Psoas muscle (tissue), 8 donors: ENCODE data around the gene SORCS3. TPM values are rescaled to one million over a fixed set of nuclear protein-coding genes. Genes with fewer than 3 reads are reported as not detected.

Experiments used
- ATAC-seq, 4 donors: fragments of 200-7000 bp; cut with Tn5 transposase; one replicate each; pipeline ENCODE4 v1.9.1; 2020; ENCODE audit warnings: moderate library complexity in 3 of 4, mild to moderate bottlenecking in 2 of 4
- DNase-seq, 2 donors: peaks; one replicate each; pipeline ENCODE4 v3.0.0-alpha.2; 2020
- H3K27ac ChIP-seq: fragments of 200-600 bp; one replicate; pipeline ENCODE4 v1.8.0; 2022
- H3K27me3 ChIP-seq, 3 donors: fragments of 200-600 bp in 1 of 3; one replicate each; pipeline versions ENCODE4 v1.6.1 to v1.8.0; 2013 to 2022; ENCODE audit warnings: low read length in 2 of 3, mild to moderate bottlenecking in 2 of 3, moderate library complexity in 1 of 3; ENCODE audit not compliant: insufficient read depth in 3 of 3
- H3K36me3 ChIP-seq, 2 donors: fragments of 200-600 bp in 1 of 2; one replicate each; pipeline versions ENCODE4 v1.6.1 to v1.8.0; 2013 to 2022; ENCODE audit warnings: low read depth in 1 of 2, mild to moderate bottlenecking in 1 of 2, moderate library complexity in 1 of 2; ENCODE audit not compliant: insufficient read depth in 1 of 2
- H3K4me1 ChIP-seq: fragments of 200-600 bp; one replicate; pipeline ENCODE4 v1.8.0; 2022
- H3K4me3 ChIP-seq: fragments of 200-600 bp; one replicate; pipeline ENCODE4 v1.8.0; 2022; ENCODE audit warnings: mild to moderate bottlenecking
- H3K9me3 ChIP-seq: fragments of 200-600 bp; one replicate; pipeline ENCODE4 v1.8.0; 2022
- WGBS, 3 donors: extraction: QIAGEN DNeasy Blood & Tissue Kit; methylation state at CpG; one replicate each; pipeline versions ENCODE4 v1.1.6 to v1.1.7; 2013; 5-methylcytosine and 5-hydroxymethylcytosine counted together
- intact Hi-C, 2 donors: fragments of 100-400 bp; cut with DNase I; formaldehyde crosslinking; loops; one replicate each; pipeline versions ENCODE4 v1.11.0 to v1.14.2; 2022
- polyA plus RNA-seq, 3 donors: library from polyadenylated mRNA; stranded (reverse); fragments of 200-250 nt; gene quantifications; one replicate each; pipeline ENCODE4 v1.2.3, GENCODE V29; 2013
- total RNA-seq, 4 donors: library from RNA; stranded (reverse); fragmentation: NEBNext Ultra II Directional in 2 of 4; extraction: Animal tissue kit (Norgen Biotek cat#: 25700) in 2 of 4; gene quantifications; one replicate each; pipeline versions ENCODE4 v1.2.1 to v1.2.4, GENCODE V29; 2021 to 2023
- TF ChIP-seq, protein P1 (sequence below): fragments of 200-600 bp; IDR thresholded peaks from one replicate; pipeline ENCODE4 v1.8.0; 2022; ENCODE audit warnings: antibody characterized with exemption
- donor health status: healthy with polysubstance abuse.
- donor health status: DM: no; HTN: no; CAD: no; lungs with moderate emphysema.
- donor health status: Bipolar disorder and iron deficiency.
- donor health status: healthy.
- donor health status: DM: yes; HTN: yes; CAD: no.
- donor health status: DM: no; HTN: no; CAD: no.
- donor health status: DM: no; HTN: no; CAD: no.
- donor health status: DM: yes; HTN: yes; CAD: no.

The SORCS3 gene
- total and polyA plus RNA-seq, 7 donors, result 0.01 TPM; not detected in 6

GRCh38 chr10:104910712-104911111, 269.6 kb downstream of the SORCS3 start:
- H3K4me1 ChIP-seq, result no peaks in the 10 kb centered on the region
- peaks cover 0 to 4% (median 0%) of the 10 kb centered on the region in 3 donors for H3K27me3 ChIP-seq
- H3K36me3 ChIP-seq, result no peaks in the 10 kb centered on the region
- H3K9me3 ChIP-seq, result no peaks in the 10 kb centered on the region
- H3K4me3 ChIP-seq, result no peak overlapping the region
- intact Hi-C loops, result no loop called here
- H3K27ac ChIP-seq, result no peak overlapping the region
- 59 to 66% (median 63%) methylated on average over 3 of the region's 3 CpGs for WGBS, 3 donors
- TF ChIP-seq, protein P1, sequence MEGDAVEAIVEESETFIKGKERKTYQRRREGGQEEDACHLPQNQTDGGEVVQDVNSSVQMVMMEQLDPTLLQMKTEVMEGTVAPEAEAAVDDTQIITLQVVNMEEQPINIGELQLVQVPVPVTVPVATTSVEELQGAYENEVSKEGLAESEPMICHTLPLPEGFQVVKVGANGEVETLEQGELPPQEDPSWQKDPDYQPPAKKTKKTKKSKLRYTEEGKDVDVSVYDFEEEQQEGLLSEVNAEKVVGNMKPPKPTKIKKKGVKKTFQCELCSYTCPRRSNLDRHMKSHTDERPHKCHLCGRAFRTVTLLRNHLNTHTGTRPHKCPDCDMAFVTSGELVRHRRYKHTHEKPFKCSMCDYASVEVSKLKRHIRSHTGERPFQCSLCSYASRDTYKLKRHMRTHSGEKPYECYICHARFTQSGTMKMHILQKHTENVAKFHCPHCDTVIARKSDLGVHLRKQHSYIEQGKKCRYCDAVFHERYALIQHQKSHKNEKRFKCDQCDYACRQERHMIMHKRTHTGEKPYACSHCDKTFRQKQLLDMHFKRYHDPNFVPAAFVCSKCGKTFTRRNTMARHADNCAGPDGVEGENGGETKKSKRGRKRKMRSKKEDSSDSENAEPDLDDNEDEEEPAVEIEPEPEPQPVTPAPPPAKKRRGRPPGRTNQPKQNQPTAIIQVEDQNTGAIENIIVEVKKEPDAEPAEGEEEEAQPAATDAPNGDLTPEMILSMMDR, result no peak
- ATAC-seq (no peak), DNase-seq (no peak)

- no peak for ATAC-seq
- DNase-seq, result no peak
- WGBS, 3 donors, result 73 to 91% (median 81%) methylated on average over 2 of the region's 2 CpGs
- TF ChIP-seq, protein P1, result no peak
- intact Hi-C loops, result no loop called here
- H3K27ac ChIP-seq, result no peak overlapping the region
- H3K4me3 ChIP-seq, result no peak overlapping the region
- no peaks in the 10 kb centered on the region for H3K9me3 ChIP-seq
- no peaks in the 10 kb centered on the region for H3K4me1 ChIP-seq
- peaks cover 0 to 4% (median 0%) of the 10 kb centered on the region in 3 donors for H3K27me3 ChIP-seq
- H3K36me3 ChIP-seq, result no peaks in the 10 kb centered on the region
These were observed 272.3 kb downstream of the SORCS3 start for GRCh38 chr10:104913390-104913789.

DNA sequence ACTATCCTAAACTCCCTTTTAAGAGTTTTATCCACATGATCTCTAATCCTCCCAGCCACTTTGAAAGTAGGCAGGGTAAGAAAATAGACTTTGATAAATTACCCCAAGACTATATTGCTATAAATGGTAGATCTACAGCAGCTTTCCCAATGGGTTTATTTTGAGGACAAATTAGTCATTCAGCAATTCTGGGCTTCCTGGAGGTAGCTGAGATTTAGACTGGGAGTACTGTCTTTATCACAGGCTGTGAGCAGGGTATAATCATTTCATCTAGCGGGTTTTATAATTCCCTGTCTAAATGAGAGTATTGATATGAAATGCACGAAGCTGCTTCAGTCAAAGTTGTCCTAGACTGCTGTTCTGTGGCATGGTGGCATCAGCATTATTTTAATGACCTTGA, 279.4 kb downstream of the SORCS3 start:
- no peaks in the 10 kb centered on the region for H3K27me3 ChIP-seq
- no peak overlapping the region for H3K4me3 ChIP-seq
- ATAC-seq (no peak), DNase-seq (no peak)
- TF ChIP-seq, protein P1, result no peak
- H3K27ac ChIP-seq, result no peak overlapping the region
- H3K36me3 ChIP-seq, result no peaks in the 10 kb centered on the region
- 80 to 83% (median 82%) methylated on average over 2 of the region's 2 CpGs for WGBS, 3 donors
- intact Hi-C loops, result loop anchor here (10.0 kb wide), 2 partner anchors 336 to 516 kb away; no protein-coding TSS in a partner anchor
- H3K4me1 ChIP-seq, result no peaks in the 10 kb centered on the region
- no peaks in the 10 kb centered on the region for H3K9me3 ChIP-seq

GRCh38 chr10:104921763-104922162, 280.7 kb downstream of the SORCS3 start:
- Histone ChIP-seq H3K4me1 (no peaks in the 10 kb centered on the region), H3K27me3 (no peaks in the 10 kb centered on the region), H3K9me3 (no peaks in the 10 kb centered on the region), H3K4me3 (no peak overlapping the region), H3K36me3 (no peaks in the 10 kb centered on the region), H3K27ac (no peak overlapping the region)
- WGBS, 3 donors, result 80 to 92% (median 81%) methylated on average over 5 of the region's 5 CpGs
- intact Hi-C loops, result loop anchor here (10.0 kb wide), 2 partner anchors 337 to 517 kb away; no protein-coding TSS in a partner anchor
- TF ChIP-seq, protein P1, result no peak
- DNase-seq (no peak), ATAC-seq (no peak)

DNA sequence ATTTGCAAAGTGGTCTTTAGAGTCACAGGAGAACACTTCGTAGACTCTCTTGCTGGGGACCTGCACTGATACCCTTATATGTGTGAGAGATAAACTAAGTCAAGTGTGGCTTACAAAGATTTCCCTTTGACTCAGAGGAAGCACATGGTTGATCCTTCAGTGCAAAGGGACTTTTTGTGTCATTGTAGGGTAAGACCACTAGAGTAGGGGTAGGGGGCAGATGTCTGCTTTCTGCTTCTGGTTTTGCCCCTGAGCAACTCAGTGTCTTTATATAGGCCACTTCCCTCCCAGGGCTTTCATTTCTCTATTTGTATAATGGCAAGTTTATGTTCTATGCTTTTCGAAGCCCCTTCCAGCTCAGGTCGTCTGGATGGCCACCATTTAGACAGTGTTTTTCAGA, 281.7 kb downstream of the SORCS3 start:
- Histone ChIP-seq H3K27me3 (no peaks in the 10 kb centered on the region), H3K9me3 (no peaks in the 10 kb centered on the region), H3K4me3 (no peak overlapping the region), H3K4me1 (no peaks in the 10 kb centered on the region), H3K36me3 (no peaks in the 10 kb centered on the region), H3K27ac (no peak overlapping the region)
- TF ChIP-seq, protein P1, result no peak
- WGBS, 3 donors, result 68 to 75% (median 75%) methylated on average over 3 of the region's 3 CpGs
- ATAC-seq, result no peak
- intact Hi-C loops, result loop anchor here (10.0 kb wide), 2 partner anchors 338 to 518 kb away; no protein-coding TSS in a partner anchor
- no peak for DNase-seq
